Prostate gland (tissue), 2 donors: ENCODE results near the gene CD302. TPM values are rescaled to one million over a fixed set of nuclear protein-coding genes. Genes with fewer than 3 reads are reported as not detected.
A peak's percentile ranks its signal among the peaks of the same experiment; 100 is the strongest.

Experiments
- DNase-seq: peaks from one replicate; pipeline ENCODE4 v3.0.0-alpha.2; 2019; ENCODE audit warnings: low spot score
- H3K27ac ChIP-seq, 2 donors: fragments of 200-600 bp; sonication (generic); 2 replicates each; pipeline ENCODE4 v1.5.1; 2017 to 2019
- H3K27me3 ChIP-seq: fragments of 200-600 bp; sonication (generic); replicated peaks from 2 replicates; pipeline ENCODE4 v1.5.1; 2019; ENCODE audit not compliant: insufficient read depth
- H3K36me3 ChIP-seq, 2 donors: fragments of 200-600 bp; sonication (generic); 1 replicate in 1 of 2; 2 replicates in 1 of 2; pipeline versions ENCODE4 v1.5.1 to v1.8.1; 2017 to 2019
- H3K4me1 ChIP-seq: fragments of 200-600 bp; sonication (generic); replicated peaks from 2 replicates; pipeline ENCODE4 v1.5.1; 2019
- H3K4me3 ChIP-seq, 2 donors: fragments of 200-600 bp; sonication (generic); 2 replicates each; pipeline ENCODE4 v1.5.1; 2017 to 2019
- H3K9me3 ChIP-seq: fragments of 200-600 bp; sonication (generic); 2 replicates; pipeline ENCODE4 v1.5.1; 2017
- POLR2A ChIP-seq: fragments of 450-650 bp; IDR thresholded peaks from one replicate; pipeline ENCODE4 v1.6.1; 2016; ENCODE audit warnings: antibody characterized with exemption, mild to moderate bottlenecking
- POLR2AphosphoS5 ChIP-seq: sonication (generic); formaldehyde crosslinking; IDR thresholded peaks from one replicate; pipeline ENCODE4 v1.6.1; 2017; ENCODE audit warnings: antibody characterized with exemption
- WGBS: methylation state at CpG from one replicate; pipeline ENCODE4 v1.1.5; 2018; 5-methylcytosine and 5-hydroxymethylcytosine counted together
- intact Hi-C: fragments of 100-400 bp; cut with DNase I; formaldehyde crosslinking; loops from one replicate; pipeline ENCODE4 v1.14.2; 2022
- total RNA-seq, 2 donors: library from RNA; depleted of rRNA; stranded (reverse); fragments of >200 nt; gene quantifications; one replicate each; pipeline ENCODE4 v1.1.0, GENCODE V29; 2016
- TF ChIP-seq, protein P1 (sequence below), 4 experiments: fragments of 200-600 bp in 2 of 4; fragments of 450-650 bp in 2 of 4; sonication (generic) in 2 of 4; IDR thresholded peaks; 1 replicate in 3 of 4; 2 replicates in 1 of 4; pipeline ENCODE4 v1.5.1; 2016 to 2019; ENCODE audit warnings: antibody characterized with exemption in 4 of 4, mild to moderate bottlenecking in 2 of 4, moderate library complexity in 2 of 4

The CD302 gene
- total RNA-seq, 2 donors from 2014 or later: 39.3 to 40.4 TPM

DNA sequence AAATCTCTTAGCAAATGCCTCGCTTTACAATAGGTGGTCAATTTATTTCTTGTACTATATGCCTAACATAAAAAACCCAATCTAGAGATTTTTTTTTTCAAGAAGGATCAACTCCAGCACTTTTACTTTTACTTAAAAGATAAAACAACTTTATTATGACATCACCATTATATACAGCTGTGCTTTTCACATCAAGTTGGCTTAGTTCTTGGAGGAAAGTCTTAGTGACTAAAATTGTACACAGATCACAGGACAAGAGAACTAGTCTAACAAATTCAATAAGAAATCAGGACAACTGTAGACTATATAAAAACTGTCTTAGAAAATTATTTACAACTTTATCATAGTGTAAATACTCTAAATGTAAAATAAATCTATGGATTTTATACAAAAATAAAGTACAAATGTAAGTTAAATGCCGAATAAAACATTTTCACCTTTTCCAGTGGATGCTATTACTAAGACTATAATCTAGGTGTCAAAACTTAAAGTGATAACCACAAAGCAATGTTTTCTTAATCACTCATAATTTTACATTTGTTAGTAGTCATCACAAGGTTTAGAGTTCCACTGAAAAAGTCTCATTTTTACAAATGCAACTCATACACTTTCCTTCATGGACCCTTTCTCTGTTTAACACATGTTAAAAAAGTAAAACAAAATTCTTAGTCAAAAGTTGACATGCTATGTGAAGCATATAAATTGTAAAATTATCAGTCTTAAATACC, 5.4 kb upstream of the CD302 start:
- TF ChIP-seq POLR2AphosphoS5 (no peak), POLR2A (no peak)
- TF ChIP-seq, protein P1, sequence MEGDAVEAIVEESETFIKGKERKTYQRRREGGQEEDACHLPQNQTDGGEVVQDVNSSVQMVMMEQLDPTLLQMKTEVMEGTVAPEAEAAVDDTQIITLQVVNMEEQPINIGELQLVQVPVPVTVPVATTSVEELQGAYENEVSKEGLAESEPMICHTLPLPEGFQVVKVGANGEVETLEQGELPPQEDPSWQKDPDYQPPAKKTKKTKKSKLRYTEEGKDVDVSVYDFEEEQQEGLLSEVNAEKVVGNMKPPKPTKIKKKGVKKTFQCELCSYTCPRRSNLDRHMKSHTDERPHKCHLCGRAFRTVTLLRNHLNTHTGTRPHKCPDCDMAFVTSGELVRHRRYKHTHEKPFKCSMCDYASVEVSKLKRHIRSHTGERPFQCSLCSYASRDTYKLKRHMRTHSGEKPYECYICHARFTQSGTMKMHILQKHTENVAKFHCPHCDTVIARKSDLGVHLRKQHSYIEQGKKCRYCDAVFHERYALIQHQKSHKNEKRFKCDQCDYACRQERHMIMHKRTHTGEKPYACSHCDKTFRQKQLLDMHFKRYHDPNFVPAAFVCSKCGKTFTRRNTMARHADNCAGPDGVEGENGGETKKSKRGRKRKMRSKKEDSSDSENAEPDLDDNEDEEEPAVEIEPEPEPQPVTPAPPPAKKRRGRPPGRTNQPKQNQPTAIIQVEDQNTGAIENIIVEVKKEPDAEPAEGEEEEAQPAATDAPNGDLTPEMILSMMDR (IDR thresholded peaks at IDR 0.05): no peak
- Histone ChIP-seq H3K27me3 (no peaks in the 10 kb centered on the region), H3K4me3 (no peak overlapping the region), H3K27ac (no peak overlapping the region), H3K4me1 (no peaks in the 10 kb centered on the region), H3K36me3 (no peaks in the 10 kb centered on the region), H3K9me3 (no peaks in the 10 kb centered on the region)
- no peak for DNase-seq
- intact Hi-C loops: no loop called here
- 48% methylated on average over 2 of the region's 2 CpGs for WGBS

DNA sequence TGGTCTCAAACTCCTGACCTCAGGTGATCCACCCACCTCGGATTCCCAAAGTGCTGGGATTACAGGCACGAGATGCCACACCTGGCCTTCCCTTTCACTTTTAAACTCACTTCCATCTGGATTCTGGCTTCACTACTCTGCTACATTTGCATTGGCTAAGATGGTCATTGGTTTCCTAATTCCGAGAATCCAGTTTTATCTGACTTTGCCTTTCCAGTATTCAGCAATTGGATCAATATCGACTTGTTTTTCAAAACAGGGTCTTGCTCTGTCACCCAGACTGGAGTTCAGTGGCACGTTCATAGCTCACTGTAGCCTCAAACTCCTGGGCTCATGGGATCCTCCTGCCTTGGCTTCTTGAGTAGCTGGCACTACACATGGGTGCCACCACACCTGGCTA, 4.7 kb upstream of the CD302 start:
- TF ChIP-seq, protein P1 (IDR thresholded peaks at IDR 0.05): no peak
- TF ChIP-seq POLR2A (no peak), POLR2AphosphoS5 (no peak)
- WGBS: 96% methylated on average over 5 of the region's 5 CpGs

DNA sequence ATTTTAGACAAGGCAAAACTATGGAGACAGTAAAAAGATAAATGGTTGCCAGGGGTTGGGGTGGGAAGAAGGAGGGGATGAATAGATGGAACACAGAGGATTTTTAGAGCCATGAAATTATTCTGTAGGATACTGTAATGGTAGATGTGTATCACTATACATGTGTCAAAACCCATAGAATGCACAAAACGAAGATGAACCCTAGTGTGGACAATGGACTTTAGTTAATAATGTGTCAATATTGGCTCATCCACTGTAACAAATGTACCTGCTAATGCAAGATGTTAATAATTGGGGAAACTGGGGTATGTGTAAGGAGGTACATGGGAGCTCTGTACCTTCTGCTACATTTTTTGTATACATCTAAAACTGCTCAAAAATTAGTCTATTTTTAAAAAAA, 1.8 kb upstream of the CD302 start:
- no peaks in the 10 kb centered on the region for H3K9me3 ChIP-seq
- no peak overlapping the region for H3K27ac ChIP-seq
- 92% methylated on average over 1 of the region's 1 CpG for WGBS
- TF ChIP-seq POLR2A (no peak), POLR2AphosphoS5 (no peak)
- TF ChIP-seq, protein P1 (IDR thresholded peaks at IDR 0.05): no peak
- H3K36me3 ChIP-seq: no peaks in the 10 kb centered on the region
- no peaks in the 10 kb centered on the region for H3K4me1 ChIP-seq
- no peak for DNase-seq
- H3K4me3 ChIP-seq: no peak overlapping the region
- no peaks in the 10 kb centered on the region for H3K27me3 ChIP-seq
- intact Hi-C loops: loop anchor here (5.0 to 10.0 kb wide), 2 partner anchors 88 to 185 kb away; partner anchors contain the start of genes BAZ2B and MARCHF7

More for the DNA sequence above, 4.7 kb upstream of the CD302 start:
- intact Hi-C loops: no loop called here
- no peak for DNase-seq
- no peaks in the 10 kb centered on the region for H3K9me3 ChIP-seq
- H3K4me1 ChIP-seq: no peaks in the 10 kb centered on the region
- no peaks in the 10 kb centered on the region for H3K36me3 ChIP-seq
- H3K4me3 ChIP-seq: no peak overlapping the region
- no peak overlapping the region for H3K27ac ChIP-seq
- H3K27me3 ChIP-seq: no peaks in the 10 kb centered on the region

DNA sequence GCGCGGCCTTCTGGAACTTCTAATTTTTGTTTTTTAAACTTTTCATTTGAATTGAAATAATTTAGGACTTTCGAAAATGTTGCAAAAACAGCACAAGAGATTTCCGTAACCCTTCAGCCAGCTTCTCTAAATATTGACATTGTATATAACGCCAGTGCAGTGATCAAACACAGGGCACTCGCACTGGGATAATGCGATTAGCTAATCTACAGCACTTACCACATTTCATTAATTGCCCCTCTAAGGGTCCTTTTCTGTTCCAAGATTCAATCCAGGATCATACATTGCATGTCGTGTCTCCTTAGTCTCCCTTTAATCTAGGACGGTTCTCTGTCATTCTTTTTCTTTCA, 343 bp upstream of the CD302 start:
- DNase-seq: no peak
- no peak for TF ChIP-seq POLR2AphosphoS5
- no peak for TF ChIP-seq POLR2A
- TF ChIP-seq, protein P1 (IDR thresholded peaks at IDR 0.05): no peak
- WGBS: 6% methylated on average over 9 of the region's 9 CpGs
- Histone ChIP-seq H3K27me3 (no peaks in the 10 kb centered on the region), H3K4me1 (no peaks in the 10 kb centered on the region), H3K9me3 (no peaks in the 10 kb centered on the region), H3K27ac (peak overlapping the region; percentile 55 to 60), H3K4me3 (peak overlapping the region; percentile 50 to 68), H3K36me3 (no peaks in the 10 kb centered on the region)
- intact Hi-C loops: loop anchor here (5.0 to 10.0 kb wide), 2 partner anchors 86 to 184 kb away; partner anchors contain the start of genes BAZ2B and MARCHF7

DNA sequence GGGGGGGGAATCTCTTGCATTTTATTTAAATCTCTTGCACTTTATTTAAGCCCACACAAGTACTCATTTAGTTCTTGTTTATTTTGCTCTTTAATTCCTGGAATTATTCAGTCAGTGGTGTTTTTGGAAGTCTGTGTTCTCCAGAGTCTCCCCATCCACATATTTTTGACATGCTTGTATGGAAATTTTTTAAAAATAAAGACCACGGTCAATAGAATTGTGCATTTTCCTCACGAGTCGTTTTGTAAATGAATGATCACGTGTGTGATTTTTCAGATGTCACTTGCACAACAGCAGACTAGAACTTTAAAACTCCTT, 824 bp downstream of the CD302 start:
- Histone ChIP-seq H3K4me3 (peak overlapping the region; percentile 50 to 68), H3K36me3 (no peaks in the 10 kb centered on the region), H3K4me1 (no peaks in the 10 kb centered on the region), H3K9me3 (no peaks in the 10 kb centered on the region), H3K27me3 (no peaks in the 10 kb centered on the region), H3K27ac (peak overlapping the region in 1 of 2 donors; percentile 55)
- WGBS: 3% methylated on average over 4 of the region's 4 CpGs
- intact Hi-C loops: loop anchor here (5.0 to 10.0 kb wide), 2 partner anchors 85 to 182 kb away; partner anchors contain the start of genes BAZ2B and MARCHF7
- DNase-seq: no peak
- TF ChIP-seq POLR2A (no peak), POLR2AphosphoS5 (no peak)
- TF ChIP-seq, protein P1 (IDR thresholded peaks at IDR 0.05): no peak
